Measurements from ENCODE around the gene STON1. TPM values are rescaled to one million over a fixed set of nuclear protein-coding genes. Genes with fewer than 3 reads are reported as not detected.

Gene STON1
- total RNA-seq, 1 donor from 2014 or later = 1.8 TPM

GRCh38 chr2:48560546-48561209 is 30.7 kb downstream of the STON1 start:
- intact Hi-C loops (cut with micrococcal nuclease) = no loop called here
- no peak overlapping the region for H3K27ac Mint-ChIP-seq
- H3K4me1 Mint-ChIP-seq = no peaks in the 10 kb centered on the region
- no peaks in the 10 kb centered on the region for H3K9me3 Mint-ChIP-seq
- H3K36me3 Mint-ChIP-seq (ENCODE audit: low read depth) = no peaks in the 10 kb centered on the region
- H3K4me3 Mint-ChIP-seq = no peak overlapping the region
- POLR2A ChIA-PET = no interaction called here
- CTCF ChIA-PET = no interaction called here
- H3K27me3 Mint-ChIP-seq = no peaks in the 10 kb centered on the region
- no peak for TF ChIP-seq CTCF (IDR thresholded peaks at IDR 0.05)
- no peak for ATAC-seq (ENCODE audit: low read depth)
- DNase-seq = no peak

DNA sequence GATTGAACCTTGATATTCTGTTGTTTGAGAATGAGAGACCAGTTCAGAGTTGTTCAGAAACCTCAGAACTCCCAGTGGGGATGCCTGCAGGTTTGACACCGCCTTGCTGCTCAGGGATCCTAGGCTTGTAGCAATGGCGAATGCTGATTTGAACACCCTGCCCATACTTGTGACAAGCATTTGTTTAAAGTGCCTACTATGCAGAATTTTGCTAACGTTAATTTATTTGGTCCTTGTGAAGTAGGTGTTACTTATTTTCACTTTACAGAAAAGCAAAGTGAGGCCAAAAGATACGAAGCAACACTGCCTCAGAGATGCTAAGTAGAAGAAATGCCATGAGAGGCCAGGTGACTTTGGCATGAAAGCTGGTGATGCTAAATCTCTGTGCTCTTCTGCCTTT is 32.3 kb downstream of the STON1 start:
- Mint-ChIP-seq H3K4me3 (no peak overlapping the region), H3K36me3 (ENCODE audit: low read depth) (no peaks in the 10 kb centered on the region), H3K27ac (no peak overlapping the region), H3K9me3 (no peaks in the 10 kb centered on the region), H3K4me1 (no peaks in the 10 kb centered on the region), H3K27me3 (no peaks in the 10 kb centered on the region)
- DNase-seq (no peak), ATAC-seq (ENCODE audit: low read depth) (no peak)
- no peak for TF ChIP-seq CTCF (IDR thresholded peaks at IDR 0.05)
- intact Hi-C loops (cut with micrococcal nuclease) = no loop called here
- POLR2A ChIA-PET = no interaction called here
- CTCF ChIA-PET = no interaction called here

GRCh38 chr2:48566592-48567310 is 36.8 kb downstream of the STON1 start:
- Mint-ChIP-seq H3K9me3 (no peaks in the 10 kb centered on the region), H3K4me1 (no peaks in the 10 kb centered on the region), H3K36me3 (ENCODE audit: low read depth) (no peaks in the 10 kb centered on the region), H3K27ac (no peak overlapping the region), H3K4me3 (no peak overlapping the region), H3K27me3 (peaks cover 9% of the 10 kb centered on the region)
- TF ChIP-seq CTCF (IDR thresholded peaks at IDR 0.05) = no peak
- ATAC-seq (ENCODE audit: low read depth) = no peak
- no peak for DNase-seq
- CTCF ChIA-PET = no interaction called here
- intact Hi-C loops (cut with micrococcal nuclease) = no loop called here
- POLR2A ChIA-PET = no interaction called here

GRCh38 chr2:48567671-48568070 is 37.7 kb downstream of the STON1 start:
- Mint-ChIP-seq H3K4me1 (no peaks in the 10 kb centered on the region), H3K4me3 (no peak overlapping the region), H3K27ac (no peak overlapping the region), H3K27me3 (peaks cover 9% of the 10 kb centered on the region), H3K9me3 (no peaks in the 10 kb centered on the region), H3K36me3 (ENCODE audit: low read depth) (no peaks in the 10 kb centered on the region)
- no peak for ATAC-seq (ENCODE audit: low read depth)
- no peak for TF ChIP-seq CTCF (IDR thresholded peaks at IDR 0.05)
- ChIA-PET CTCF (no interaction called here), POLR2A (no interaction called here)
- intact Hi-C loops (cut with micrococcal nuclease) = no loop called here
- no peak for DNase-seq

GRCh38 chr2:48568547-48568946 is 38.6 kb downstream of the STON1 start:
- POLR2A ChIA-PET = no interaction called here

More at GRCh38 chr2:48568547-48568946, 38.6 kb downstream of the STON1 start:
- Mint-ChIP-seq H3K27me3 (peaks cover 9% of the 10 kb centered on the region), H3K4me3 (no peak overlapping the region), H3K27ac (no peak overlapping the region), H3K4me1 (no peaks in the 10 kb centered on the region), H3K9me3 (no peaks in the 10 kb centered on the region), H3K36me3 (ENCODE audit: low read depth) (no peaks in the 10 kb centered on the region)
- intact Hi-C loops (cut with micrococcal nuclease) = no loop called here
- CTCF ChIA-PET = no interaction called here
- DNase-seq (no peak), ATAC-seq (ENCODE audit: low read depth) (no peak)
- TF ChIP-seq CTCF (IDR thresholded peaks at IDR 0.05) = no peak

Data from activated B cell treated with CpG ODN at 0.5 μM for 24 hours (primary cell).